Left kidney (tissue), 2 donors: Measurements from ENCODE around the gene BHLHE23. TPM values are rescaled to one million over a fixed set of nuclear protein-coding genes. Genes with fewer than 3 reads are reported as not detected.

Experiments
- DNase-seq: peaks from one replicate; pipeline ENCODE4 v3.0.0-alpha.2; 2013
- polyA plus RNA-seq: library from polyadenylated mRNA; unstranded; fragments of 120-200 nt; gene quantifications from one replicate; pipeline ENCODE4 v1.2.1, GENCODE V29; 2013; ENCODE audit not compliant: insufficient read length

Gene BHLHE23
- polyA plus RNA-seq, 1 donor, result not detected

GRCh38 chr20:62991196-62991807 lies 15.5 kb downstream of the BHLHE23 start:
- no peak for DNase-seq

- no peak for DNase-seq
These were observed 16.4 kb downstream of the BHLHE23 start for GRCh38 chr20:62990306-62990825.

DNA sequence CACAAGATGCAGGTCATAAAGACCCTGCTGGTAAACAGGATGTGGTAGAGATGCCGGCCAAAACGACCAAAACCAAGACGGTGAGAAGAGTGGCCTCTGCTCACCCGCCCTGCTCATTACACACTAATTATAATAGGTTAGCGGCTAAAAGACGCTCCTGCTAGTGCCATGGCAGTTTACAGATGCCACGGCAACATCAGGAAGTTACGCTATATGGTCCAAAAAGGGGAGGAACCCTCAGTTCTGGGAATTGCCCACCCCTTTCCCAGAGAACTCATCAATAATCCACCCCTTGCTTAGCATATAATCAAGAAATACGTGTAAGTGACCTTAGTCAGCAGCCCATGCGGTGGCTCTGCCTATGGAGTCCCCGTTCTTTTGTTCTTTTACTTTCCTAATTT lies 17.6 kb downstream of the BHLHE23 start:
- no peak for DNase-seq

GRCh38 chr20:62987114-62987513 lies 19.6 kb downstream of the BHLHE23 start:
- DNase-seq, result no peak

DNA sequence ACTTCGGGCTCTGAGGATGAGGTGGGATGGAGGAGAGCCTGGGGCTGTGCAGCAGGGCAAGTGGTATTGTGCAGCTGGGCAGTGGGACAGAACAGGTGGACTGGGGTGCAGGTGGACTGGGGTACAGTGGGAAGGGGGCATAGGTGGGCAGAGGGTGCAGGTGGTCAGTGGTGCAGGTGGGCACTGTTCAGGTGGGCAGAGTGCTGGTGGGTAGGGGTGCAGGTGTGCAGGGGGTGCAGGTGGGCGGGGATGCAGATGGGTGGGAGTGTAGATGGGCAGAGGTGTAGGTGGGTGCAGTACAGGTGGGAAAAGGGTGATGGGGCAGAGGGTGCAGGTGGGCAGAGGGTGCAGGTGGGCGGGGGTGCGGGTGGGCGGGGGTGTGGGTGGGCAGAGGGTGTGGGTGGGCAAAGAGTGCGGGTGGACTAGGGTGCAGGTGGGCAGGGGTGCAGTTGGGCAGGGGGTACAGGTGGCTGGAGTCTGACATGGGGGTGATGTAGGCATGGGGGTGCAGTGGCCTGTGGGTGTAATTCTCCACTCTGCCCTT lies 20.4 kb downstream of the BHLHE23 start:
- no peak for DNase-seq

DNA sequence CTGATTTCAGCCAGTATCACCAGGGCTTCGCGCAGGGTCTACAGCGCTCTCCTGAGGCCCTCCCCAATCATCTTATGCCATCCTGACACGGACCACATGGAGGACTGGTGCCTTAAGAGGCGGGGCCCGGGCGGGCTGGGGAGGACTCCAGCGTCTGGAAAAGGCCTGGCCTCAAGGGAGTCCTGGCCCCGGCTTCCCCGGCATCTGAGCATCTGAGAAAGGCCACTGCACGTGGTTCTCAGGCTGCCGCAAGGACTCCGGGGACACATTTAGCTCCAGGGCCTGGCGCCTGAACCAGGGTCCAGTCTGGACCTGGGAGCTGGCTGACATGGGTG lies 21.4 kb downstream of the BHLHE23 start:
- DNase-seq, result no peak

DNA sequence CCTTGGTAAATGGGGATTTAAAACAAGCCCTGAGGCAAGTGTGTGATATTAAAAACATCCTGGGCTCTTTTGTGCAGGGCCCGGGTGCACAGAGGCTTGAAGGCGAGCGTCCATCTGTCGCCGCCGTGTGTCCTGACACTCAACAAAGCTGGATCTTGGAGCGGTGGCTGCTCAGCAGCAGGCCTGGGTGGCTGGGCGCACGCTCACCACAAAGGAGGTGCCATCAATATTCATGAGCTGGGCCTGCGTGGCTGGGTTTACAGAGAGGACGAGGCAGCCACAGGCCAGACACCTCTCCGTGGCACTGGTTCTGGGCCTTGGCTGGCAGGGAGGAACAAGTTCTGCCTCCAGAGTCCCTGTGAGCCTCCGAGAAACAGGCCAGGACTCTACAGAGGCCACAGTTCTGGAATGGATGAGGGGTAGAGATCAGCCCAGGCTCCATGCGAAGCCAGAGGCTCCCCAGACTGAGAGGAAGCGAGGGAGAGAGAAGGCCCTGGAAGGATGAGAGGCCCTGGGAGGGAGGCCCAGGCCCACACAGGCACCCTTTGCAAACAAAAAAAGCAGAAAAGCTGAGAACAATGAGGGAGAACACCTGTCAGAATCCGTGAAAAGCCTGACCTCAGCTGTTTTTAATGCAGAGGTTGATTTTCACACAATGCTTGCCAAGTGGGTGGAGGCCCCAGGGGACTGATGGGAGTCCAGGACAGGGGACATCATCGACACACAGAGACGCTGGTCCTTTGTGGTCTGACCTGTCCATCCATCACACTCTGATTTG lies 21.9 kb downstream of the BHLHE23 start:
- DNase-seq, result no peak

- DNase-seq, result no peak
These were observed 23.6 kb downstream of the BHLHE23 start for GRCh38 chr20:62983210-62983609.

DNA sequence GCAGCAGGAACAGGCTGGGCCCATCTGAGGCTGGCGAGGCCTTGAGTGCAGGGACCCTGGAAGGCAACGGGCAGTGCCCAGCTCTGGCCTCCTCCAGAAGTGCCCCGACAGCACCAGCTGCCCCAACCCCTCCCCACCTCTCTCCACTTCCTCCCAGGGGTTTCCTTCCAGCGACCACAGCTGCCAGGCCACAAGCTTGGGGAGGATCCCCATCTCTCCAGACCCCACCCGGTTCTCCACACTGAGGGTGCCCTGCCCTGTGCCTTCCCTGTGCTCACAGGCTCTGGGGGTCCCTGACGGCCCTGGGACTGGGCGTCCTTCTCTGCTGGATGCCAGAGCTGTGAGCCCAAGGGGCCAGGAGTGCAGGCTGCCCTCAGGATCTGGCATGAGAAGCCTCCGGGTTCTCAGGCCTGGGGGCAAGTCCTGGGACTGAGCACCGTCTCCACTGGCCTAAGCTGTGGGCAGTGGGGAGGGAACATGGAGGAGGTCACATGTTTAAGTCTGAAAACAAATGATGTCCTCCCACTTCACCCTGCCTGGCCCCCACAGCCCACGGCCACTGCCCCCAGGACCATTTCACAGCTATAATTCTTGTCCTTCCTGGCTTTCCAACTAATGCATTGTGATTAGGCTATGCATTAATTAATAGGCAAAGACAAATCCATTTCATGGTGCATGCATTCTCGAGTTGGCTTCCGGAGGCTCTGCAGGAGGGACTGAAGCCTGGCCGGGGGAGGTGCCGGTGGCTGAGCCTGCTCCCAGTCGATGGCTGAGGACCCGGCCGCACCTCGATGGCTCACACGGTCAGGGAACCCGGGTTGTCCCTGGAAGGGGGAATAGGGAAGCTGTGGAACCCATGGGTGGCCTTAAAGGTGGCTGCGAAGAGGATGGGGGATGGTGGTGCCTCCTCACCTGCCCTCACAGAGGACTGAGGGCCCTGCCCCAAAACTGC lies 24.4 kb downstream of the BHLHE23 start:
- DNase-seq, result no peak

GRCh38 chr20:62980970-62981369 lies 25.8 kb downstream of the BHLHE23 start:
- peak; percentile 25 for DNase-seq

GRCh38 chr20:62980380-62980960 lies 26.3 kb downstream of the BHLHE23 start:
- no peak for DNase-seq

GRCh38 chr20:62979876-62980373 lies 26.8 kb downstream of the BHLHE23 start:
- no peak for DNase-seq

- DNase-seq, result no peak
These were observed 27.5 kb downstream of the BHLHE23 start for GRCh38 chr20:62979310-62979709.

DNA sequence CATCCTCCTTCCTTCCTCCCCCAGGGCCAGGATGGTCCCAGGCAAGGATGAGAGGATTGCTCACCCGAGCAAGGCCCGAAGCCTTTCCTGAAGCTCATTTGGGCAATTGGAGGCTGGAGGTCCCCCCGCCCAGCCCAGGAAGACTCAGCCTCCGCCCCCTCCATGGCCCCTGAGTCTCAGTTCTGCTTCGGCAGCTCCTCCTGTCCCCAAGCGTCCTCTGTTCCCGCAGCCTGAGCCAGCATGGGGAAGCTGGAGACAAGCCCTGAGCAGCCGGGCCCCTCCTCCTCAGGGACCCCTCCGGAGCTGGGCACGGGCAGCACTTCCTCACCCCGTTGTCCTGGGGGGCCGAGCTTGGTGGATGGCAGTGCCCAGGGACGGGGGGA lies 28.2 kb downstream of the BHLHE23 start:
- DNase-seq, result no peak

DNA sequence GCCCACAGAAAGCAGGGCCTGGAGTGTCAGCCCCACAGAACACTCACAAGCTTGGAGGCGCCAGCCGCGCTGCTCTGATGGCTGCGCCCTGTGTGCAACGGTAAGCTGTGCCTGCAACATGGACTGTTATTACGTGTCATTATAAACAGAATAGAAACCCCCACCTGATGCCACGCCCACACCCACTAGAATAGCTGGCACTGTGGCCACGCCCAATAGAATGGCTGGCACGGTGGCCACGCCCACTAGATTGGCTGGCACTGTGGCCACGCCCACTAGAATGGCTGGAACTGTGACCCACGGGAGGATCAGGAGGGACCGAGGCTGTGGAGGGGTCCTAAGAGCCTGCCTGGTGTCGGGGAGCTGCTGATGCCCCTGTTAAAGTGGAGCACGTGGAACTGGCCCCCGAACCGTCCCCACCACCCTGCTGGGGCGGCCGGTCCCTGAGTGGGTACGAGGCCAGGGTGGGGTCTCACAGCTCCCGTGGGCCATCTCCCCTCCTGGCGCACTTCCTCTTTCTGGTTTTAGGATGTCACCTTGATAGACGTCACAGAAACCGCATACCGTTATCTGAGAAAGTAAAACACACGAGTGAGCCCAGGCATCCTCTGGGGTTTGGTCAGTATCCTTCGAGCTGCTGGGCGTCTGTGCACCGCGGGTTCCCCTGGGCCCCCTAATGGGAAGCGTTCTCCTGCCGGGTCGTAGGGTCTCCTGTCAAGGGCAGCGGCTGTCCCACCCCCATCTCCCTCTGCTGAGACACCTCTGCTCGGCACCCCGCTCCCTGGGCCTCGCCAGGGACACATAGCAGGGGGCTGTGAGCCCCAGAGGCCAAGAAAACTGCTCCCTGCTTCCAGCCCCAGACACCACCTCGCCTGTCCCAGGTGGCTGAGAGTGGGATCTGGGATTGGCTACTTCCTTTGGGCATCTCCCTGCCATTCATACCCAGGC lies 28.9 kb downstream of the BHLHE23 start:
- no peak for DNase-seq

GRCh38 chr20:62976886-62977285 lies 29.9 kb downstream of the BHLHE23 start:
- DNase-seq, result no peak

DNA sequence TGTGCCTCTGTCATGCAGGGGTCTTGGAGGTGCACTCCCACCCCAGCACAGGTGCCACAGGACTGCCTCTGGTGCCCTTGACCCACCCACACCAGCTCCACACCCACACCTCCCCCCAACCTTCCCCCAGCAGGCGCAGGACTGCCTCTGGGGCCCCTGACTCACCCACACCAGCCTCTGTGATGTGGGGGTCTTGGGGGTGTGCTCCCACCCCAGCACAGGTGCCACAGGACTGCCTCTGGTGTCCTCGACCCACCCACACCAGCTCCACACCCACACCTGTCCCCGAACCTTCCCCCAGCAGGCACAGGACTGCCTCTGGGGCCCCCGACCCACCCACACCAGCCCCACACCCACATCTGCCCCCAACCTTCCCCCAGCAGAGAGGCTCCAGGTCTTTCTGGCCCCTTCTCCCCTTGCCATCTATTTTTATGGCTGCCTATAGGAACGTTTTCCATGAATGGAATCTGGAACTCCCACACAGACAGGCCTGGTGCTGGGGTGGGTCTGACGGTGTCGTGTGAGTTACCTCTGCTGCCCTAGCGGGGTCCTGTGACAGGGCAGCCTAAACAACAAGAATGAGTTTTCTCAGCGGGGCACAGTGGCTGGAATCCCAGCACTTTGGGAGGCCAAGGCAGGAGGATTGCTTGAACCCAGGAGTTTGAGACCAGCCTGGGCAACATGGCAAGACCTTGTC lies 30.8 kb downstream of the BHLHE23 start:
- DNase-seq, result no peak

- DNase-seq, result no peak
These were observed 31.5 kb downstream of the BHLHE23 start for GRCh38 chr20:62975251-62975760.

DNA sequence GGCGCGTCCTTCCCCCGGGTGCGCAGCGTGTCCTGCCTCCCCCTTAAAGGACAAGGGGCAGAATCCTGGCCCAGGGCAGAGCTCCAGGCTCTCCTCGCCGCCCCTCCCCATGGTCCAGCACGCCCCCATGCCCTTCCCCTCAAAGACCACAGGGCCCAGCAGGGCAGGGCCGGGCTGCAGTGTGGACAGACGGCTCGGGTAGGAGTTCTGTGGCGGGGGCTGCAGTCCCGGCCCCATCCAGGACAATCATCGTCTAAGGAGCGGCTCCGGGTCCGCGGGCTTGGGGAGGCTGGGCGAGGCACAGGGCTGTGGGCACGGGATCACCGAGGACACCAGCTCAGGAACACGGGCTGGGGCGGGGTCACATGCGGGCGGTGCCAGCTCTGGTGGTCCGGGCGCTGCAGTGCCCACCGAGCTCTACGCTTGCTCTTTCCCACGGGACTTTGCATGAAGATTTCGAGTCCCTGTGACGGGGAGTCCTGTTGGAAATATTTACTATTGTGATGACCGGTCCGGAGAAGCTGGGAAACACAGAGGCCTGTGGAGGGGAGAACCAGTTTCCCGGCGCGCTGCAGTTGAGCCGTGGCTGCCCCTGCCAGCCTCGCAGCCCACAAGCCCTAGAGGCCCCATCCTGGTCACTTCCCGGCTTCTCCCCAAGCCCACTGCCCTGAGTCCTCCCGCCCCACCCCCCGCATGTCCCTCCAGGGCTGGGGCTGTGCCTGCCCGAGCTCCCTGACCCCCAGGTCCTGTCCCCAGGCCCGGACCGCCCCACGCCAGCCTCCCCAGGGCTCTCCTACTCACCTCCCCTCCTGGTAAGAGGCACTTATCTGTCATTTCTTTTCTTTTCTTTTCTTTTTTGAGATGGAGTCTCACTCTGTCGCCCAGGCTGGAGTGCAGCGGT lies 33.7 kb downstream of the BHLHE23 start:
- no peak for DNase-seq
